ENCODE measurements around the gene TMPRSS2.

Gene TMPRSS2

DNA sequence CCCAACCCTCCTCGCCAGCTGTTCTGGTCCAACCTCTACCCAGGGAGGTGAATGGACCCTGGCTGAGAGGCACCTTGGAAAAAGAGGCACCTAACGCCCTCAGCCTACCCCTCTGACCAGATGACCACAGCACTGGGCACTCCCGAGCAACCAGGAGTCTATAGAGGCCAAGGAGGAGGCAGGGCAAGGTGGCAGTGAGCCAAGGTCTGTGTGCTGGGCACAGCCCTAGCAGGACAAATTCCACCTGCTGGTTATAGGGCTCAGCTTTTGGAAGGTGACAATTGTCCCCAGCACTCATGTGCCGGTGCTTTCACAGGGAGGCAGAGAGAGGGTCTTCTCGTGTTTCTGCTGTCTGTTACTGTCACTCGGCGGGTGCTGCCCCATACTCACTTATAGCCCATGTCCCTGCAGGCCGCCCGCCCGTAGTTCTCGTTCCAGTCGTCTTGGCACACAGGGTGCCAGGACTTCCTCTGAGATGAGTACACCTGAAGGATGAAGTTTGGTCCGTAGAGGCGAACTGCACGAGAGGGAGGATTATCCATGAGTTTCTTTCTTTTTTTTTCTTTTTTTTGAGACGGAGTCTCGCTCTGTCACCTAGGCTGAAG lies 27.8 kb downstream of the TMPRSS2 start:
- DNase-seq, result no peak

DNA sequence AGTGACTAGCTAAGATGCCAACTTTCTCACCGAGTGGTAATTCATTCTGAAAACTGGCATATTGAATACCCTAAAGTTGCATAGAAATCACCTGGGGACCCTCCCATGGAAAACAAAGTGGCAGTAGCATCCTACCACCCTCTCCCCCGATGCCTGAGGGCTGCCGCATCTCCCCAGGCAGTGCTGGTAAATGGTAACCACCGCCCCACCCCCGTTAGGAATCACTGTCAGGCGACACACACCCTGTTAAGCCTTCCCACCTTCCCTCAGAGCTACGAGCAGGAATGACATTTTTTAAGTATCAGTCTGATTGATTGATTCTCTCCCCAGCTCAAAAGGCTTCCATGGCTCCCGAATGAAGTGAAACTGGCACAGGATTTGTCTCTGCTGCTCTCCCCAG lies 28.3 kb downstream of the TMPRSS2 start:
- no peak for DNase-seq

DNA sequence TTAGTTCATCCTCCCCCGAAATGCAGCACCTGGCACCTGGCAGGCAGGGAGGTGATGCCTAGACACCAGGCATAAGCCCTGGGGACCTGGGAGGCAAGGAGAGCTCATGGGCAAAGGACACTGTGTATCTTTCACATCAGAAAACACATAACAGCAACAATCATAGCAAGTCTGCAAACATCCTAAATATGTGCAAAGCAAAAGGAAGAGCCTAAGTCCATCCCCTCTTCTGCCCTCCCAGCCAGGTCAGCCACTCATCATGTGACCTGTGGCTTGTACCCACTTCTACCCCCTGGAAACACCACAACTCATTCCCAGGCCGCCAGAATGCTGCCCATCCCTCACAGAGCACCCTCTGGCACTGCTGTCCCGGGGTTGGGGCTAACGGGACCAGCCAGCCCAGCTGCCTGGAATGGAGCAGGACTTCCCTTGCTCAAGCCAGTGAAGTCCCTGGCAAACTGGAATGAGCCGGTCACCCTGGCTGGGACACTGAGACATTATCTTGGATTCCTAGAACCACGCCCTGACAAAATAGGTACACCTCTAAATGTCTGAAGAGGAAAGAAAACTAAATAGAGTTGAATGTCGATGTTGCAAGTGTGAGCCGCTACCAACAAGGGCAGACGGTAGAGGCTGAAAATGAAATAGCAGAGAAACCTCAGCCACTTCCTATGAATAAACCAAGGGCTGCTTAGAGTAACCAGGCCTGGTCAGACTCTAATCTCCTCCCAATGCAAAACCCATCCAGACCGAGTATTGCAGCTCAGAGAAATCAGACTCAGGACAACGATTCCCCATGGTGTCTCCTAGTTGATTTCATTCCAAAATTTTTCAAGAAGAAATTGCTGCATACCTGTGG lies 29.4 kb downstream of the TMPRSS2 start:
- no peak for DNase-seq

DNA sequence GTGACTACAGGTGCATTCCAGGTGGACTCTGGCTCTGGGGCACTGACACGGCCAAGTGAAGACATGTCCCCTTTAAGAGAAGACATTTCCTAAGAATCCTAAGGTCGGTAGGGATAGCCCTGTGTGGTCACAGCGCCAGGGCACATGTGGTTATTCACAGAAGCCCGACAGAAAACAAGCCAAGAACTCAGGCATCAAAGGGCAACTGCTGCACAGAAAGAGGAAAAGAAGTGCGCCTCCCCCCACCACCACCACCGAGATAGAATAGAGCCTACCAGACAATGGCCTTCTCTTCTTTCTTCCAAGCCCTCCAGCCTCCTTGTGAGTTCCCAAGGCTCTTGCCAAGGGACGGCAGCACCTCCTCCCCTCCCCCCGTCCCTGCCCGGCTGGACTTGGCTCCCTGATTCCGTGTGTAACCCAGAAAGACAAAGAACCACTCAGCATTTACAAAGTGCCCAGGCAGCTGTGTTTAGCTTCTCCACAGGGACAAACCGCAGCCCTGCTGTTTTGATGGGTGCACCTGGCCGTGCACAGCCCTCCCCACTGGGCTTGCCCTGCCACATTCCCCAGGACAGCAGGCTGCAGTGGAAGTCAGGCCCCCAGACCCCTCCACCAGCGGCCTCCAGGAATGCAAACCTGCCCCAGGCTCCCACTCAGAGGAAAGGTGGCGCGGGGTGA lies 30.2 kb downstream of the TMPRSS2 start:
- no peak for DNase-seq

DNA sequence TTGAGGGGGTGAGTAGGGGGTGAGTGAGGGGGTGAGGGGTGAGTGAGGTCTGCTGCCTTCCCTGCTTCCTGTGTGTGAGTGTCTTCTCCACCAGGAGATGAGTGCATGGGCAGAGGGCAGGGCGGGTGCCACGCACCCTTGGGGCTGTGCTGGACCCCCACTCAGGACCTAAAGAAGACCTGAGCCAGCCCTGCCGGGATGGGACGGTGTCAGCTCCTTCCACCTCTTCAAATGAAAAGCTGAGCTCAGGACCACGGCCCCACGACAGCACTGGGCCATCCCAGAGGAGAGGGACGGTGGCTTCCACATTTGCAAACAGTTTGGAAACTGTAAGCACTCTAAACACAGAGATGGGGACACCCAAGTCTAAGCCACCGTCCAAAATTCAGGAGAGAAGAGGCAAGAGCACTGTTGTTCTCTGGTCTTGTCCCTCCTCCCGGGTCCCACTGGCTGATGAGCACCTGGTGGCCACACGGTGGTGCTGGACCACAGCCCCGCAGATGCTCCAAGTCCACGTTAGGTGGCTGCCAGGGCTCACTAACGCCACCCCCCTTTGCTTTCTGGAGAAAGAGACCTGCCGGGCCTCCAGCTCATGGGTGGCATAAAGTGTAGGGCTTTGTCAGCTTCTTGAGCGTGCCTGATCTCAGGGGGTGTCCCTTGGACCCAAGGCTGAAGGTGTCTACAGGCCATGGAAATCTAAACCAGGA lies 32.1 kb downstream of the TMPRSS2 start:
- no peak for DNase-seq

DNA sequence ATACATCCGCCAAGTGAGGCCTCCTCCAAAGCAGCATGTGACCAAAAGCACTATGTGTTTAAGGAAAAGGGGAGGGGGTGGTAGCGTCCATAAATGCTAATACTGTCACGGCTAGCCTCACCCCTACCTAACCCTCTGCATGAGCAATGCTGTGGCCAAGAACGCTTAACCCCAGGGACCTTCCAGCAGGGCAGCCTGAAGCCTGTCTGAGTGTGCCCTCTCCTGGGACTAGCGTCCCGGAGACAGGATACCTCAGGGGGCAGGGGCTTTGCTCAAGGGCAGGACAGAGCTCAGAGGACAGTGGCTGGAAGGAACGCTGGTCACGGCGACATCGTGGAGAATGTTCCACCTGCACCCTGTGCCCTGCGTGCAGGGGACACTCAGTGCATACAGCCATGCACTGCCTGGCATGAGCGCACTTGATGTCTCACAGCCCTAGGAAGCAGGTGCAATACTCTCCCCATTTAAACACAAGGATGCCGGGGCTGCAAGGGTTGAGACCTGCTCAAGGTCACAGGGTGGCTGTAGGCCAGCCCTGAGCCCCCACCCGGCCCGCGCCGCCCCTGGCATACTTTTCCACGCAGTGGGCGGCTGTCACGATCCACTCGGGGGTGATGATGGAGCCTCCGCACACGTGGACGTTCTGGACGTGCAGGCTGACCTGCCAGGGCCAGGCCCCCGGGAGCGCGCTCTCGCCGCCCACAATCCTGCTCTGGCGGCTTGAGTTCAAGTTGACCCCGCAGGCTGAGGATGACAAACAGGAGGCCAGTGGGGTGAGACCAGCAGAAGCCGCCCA lies 35.0 kb downstream of the TMPRSS2 start:
- no peak for DNase-seq

DNA sequence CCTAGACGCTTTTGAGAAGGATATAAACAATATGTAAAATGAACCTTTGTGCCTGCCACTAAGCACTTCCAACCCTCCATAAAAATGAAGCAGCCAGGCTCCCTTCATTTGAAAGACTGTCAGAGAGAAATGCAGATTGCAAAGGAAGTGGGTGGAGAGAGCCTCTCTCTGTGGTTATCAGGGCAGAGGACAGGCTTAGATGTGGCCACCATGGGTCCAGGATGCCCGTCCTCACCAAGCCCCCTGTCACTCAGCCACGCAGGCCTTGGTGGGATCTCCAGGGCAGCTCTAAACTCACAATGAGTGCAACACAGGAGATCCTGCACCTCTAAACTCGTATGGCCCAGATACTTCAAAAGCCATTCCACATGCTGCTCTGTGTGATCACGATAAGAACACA lies 37.9 kb downstream of the TMPRSS2 start:
- no peak for DNase-seq

DNA sequence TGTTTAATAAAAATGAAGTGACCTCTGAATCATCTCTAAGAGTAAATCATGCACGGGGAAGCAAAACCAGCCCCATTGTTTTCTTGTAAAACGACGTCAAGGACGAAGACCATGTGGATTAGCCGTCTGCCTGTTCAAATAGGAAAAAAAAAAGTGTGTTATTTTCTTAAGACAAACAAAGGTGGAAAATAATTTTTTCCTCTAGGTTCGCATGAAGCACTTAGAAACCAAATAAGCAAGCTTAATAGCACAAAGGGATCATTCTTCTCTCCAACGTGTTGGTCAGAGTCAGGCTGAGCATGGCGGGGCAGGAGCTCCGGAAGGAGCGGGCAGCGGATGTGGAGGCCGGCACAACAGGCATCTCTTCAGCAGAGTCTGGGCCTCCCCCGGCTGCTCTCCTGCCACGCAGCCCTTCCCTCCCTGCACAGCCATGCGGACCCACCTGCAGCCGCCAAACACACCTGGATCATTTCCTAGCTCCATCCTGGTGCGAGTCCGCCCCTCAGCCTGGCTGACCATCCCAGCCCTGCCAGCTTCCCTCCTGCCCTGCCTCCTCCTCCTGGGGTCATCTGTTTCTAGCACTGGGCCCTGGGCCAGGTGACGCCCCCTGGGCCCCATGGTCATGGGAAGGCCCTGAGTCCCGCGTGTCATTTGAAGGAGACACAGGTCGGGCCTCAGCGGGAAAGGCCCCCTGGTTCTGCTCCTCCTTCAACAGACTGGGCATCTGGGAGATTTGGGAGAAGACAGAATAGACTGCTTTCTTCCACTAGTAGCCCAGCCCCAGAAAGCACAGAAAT lies 41.7 kb downstream of the TMPRSS2 start:
- no peak for DNase-seq

DNA sequence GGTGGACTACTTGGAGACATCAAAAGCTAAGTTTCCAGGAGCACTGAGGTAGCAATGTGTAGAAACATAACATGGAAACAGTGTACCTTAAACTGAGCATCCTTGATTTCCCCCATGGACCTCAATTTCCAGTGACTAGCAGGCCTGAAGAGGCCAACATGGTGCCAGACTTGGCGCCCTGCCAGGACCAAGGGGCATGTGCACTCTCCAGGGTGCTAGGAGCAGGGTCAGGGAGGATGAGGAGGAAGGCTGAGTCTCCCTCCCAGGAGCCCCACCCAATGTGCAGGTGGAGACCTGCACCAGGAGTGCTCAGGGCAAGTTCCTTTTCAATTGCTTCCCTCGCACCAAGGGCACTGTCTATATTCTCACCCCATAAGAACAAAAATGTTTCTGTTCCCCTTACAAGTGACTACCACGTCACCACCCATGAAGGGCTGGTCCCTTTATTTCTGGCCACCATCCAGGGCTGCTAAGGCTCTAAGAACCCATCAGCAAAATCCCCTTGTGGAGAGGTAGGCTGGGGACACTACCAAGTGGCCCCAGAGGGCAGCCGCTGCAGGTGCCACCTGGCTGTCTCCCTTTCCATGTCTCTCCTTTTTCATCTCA lies 42.7 kb downstream of the TMPRSS2 start:
- no peak for DNase-seq

DNA sequence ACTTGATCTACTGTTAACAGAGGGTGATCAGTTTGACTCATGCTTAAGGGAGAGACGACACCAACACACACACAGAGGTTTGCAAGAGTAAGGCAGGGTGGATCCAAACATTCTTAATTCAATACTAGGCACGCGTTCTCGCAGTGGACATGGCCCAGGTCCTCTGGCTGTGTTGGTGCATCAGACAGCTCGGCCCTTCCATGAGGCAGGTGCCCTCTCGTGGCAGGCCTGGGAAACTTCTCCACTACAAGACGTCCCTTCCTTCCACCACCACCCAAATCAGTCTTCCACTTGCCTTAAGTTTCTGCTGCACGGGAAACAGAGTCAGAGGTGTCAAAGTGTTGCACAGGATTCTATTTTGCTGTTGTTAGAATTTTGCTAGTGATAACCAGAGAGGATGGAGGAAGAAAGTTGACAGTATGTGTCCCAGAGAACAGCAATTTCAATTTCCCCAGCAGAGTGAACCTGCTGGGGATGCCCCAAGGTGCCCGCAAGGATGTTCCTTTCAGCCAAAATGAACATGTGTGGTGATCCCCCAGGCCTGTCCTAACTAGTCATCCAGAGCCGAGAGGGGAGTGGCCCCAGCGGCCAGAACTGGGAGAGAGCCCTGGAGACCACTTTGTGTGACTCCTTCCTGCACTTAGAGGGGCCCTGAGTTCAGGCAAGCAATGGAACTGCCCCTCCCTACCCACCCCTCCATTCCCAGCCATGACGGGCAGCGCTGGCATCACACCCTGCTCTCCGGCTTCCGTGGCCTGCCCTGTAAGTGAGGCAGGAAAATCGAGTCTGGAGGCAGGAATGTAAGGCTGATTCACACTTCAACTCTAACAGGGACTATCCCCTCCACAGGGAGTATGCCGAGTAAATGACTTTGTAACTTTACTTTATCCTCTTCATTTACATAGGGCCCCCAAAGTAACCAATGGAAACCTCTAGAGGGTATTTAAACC lies 47.1 kb downstream of the TMPRSS2 start:
- DNase-seq, result peak in 3 of 4 experiments; percentile 4 to 45 (median 10)

DNA sequence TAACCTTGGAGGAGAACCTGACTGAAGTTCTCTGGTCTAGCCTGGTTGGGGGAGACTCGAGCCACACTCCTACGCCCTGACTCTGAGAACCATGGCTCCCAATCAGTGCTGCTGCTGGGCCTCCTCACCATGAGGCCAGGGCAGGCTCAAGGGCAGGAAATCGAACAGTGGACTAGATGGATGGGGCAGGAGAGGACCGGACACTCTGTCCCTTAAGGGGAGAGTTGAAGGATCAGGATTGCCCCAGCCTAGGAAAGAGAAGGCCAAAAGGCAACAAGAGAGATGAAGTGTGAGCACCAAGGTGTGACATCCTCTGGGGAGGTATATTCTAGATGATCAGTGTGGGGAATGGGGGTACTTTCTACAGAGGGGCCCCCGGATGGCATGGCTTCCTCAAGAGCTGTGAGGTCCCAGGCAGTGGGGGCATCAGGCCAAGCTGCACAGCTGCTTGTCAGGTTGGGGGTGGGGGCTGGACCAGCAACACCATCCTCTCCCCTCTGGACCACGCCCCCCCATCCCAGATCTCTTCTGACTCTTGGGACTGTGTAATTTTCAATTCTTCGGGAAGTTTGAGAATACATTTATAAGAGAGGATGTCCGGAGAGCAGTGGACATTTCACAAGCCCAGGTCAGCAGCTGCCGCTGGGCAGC lies 47.9 kb downstream of the TMPRSS2 start:
- DNase-seq, result no peak

DNA sequence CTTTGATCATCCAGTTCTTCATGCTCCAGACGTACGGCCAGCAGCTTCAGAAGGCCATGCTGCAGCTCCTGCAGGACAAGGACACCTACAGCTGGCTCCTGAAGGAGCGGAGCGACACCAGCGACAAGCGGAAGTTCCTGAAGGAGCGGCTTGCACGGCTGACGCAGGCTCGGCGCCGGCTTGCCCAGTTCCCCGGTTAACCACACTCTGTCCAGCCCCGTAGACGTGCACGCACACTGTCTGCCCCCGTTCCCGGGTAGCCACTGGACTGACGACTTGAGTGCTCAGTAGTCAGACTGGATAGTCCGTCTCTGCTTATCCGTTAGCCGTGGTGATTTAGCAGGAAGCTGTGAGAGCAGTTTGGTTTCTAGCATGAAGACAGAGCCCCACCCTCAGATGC lies 49.4 kb downstream of the TMPRSS2 start:
- no peak for DNase-seq

DNA sequence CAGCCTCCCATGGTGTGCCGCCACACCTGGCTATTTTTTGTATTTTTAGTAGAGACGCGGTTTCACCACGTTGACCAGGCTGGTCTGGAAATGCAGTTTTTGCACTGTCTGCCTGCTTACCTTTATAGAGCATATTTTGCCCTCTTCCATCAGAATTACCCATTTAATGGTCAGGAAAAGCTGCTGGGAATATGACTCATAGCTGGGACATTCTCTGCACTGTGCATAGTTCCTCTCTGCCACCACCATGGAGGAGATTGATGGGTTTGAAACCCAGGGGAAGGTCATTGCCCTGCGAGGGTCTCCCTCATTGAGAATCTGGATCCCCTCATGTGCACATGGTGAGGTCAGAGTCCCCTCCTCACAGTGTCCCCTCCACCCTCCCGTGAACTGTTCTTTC lies 49.8 kb downstream of the TMPRSS2 start:
- DNase-seq, result no peak

DNA sequence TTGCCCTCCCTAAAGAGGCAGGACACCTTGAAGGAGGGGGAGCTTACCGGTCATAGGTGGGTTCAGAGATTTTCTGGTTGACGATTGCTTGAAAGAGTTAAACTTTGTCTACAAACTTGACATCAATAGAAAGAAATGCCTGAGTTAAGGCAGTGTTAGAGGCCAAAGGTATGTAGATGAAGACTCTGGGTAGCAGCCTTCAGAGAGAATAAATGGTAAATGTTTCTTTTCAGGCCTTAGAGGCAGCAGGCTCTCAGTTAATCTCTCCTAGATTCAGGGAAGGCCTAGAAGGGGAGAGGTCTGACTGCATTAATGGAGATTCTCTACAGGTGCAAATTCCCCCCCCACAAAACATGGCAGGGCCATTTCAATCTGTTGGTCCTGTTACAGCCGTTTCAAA lies 54.2 kb downstream of the TMPRSS2 start:
- DNase-seq, result no peak

DNA sequence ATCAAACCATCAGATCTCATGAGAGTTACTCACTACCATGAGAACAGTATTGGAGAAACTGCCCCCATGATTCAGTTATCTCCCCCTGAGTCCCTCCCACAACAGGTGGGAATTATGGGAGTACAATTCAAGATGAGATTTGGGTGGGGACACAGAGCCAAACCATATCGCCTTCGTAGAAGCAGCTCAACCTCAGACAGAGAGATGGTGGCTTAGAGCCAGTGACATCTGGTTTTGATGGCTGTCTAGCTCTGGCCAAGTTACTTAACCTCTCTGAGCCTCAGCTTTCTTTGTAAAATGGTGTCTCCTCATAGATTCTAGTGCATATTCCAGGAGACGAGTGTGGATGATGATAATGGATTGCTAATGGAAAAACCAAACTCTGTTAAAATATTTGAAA lies 54.8 kb downstream of the TMPRSS2 start:
- DNase-seq, result no peak

DNA sequence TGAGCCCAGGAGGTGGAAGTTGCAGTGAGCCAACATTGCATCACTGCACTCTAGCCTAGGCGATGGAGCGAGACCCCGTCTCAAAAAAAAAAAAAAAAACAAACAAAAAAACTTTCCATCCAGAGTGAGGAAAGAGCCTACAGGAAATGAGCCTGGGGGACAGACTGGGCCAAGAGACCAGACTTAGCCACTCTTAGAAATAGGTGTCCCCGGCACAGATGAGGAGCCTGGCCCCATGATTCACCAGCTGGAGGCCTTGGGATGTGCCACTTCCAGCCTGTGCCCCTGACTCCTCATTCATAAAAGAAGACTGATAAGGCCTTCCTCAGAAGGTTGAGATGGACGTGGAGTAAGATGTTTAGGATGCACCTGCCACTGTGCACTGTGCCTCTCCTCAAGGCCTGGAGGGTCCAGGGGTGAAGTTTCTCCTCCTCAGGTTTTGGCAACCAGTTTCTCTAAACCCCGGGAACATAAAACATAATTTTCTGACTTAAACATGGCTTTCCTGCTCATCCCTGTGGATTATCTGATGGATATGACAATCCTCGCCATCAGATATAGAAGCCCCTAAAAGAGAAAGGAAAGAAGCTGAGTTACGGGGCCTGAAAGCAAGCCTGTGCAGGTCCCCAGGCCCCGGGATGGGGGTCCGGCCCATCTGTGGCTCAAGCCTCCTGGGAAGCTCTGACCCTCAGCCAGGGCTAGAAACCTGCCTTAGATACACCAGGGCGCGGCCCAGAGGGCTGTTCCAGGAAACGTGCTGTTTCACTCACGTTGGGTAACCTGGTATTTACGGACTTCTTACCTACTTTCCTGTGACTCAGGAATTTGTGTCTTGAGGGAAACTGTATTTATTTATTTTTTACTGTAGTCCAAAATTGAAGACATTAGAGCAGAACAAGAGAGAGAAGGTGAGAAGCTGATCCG lies 55.9 kb downstream of the TMPRSS2 start:
- no peak for DNase-seq

DNA sequence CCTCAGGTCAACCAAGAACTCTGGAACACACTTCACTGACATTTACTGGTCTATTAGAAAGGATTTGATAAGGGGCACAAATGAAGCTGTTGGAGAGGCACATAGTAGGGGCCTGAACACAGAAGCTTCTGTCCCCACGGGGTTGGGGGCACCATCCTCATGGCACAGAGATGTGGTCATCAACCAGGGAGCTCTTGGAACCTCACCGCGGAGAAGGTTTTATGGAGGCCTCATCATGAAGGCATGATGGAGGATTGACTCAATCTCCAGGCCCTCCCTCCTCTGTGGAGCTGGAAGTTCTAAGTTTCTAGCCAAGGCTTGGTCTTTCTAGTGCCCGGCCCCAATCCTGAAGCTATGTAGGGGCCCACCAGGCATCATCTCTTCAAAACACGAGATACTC lies 58.3 kb downstream of the TMPRSS2 start:
- no peak for DNase-seq

DNA sequence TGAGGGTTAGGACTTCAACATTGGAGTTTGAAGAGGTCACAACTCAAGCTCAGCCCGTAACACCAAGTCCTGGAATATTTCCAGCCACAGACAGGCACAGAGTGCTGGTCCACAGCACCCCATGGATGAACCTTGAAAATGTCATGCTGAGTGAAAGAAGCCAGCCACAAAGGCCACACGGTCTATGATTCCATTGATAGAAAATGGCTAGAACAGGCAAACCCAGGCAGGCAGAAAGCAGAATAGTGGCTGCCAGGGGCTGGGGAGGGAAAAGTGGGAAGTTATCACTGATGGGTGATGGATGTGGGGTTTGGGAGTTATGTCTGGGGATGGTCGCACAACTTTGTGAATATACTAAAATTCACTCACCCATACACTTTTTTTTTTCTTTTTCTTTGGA lies 60.6 kb downstream of the TMPRSS2 start:
- DNase-seq, result no peak

All from activated naive CD4-positive, alpha-beta T cell (primary cell).